Measurements from ENCODE around the gene SESN1.
A peak's percentile ranks its signal among the peaks of the same experiment; 100 is the strongest.
"Not testable (repeated sequence)": the region's sequence is repeated elsewhere in the genome, so short reads cannot be mapped to it uniquely, and the experiment has no call there.

The SESN1 gene

GRCh38 chr6:109094416-109095035 lies at the start of gene SESN1:
Gene SESN1 (minus strand): TSS chr6:109094846. CDS start chr6:109094073, 773 bp downstream.
- no peak for FAIRE-seq
- DNase-seq (ENCODE audit: low spot score) = peak; percentile 93

- FAIRE-seq = no peak
These were observed 48.5 kb upstream of the SESN1 start for GRCh38 chr6:109143191-109143590.

GRCh38 chr6:109142067-109142466 lies 47.4 kb upstream of the SESN1 start:
- DNase-seq (ENCODE audit: low spot score); FAIRE-seq: not testable (repeated sequence)

More at GRCh38 chr6:109143191-109143590, 48.5 kb upstream of the SESN1 start:
- no peak for DNase-seq (ENCODE audit: low spot score)

GRCh38 chr6:109139109-109139508 lies 44.5 kb upstream of the SESN1 start:
- no peak for DNase-seq (ENCODE audit: low spot score)
- no peak for FAIRE-seq

GRCh38 chr6:109136530-109136929 lies 41.9 kb upstream of the SESN1 start:
- FAIRE-seq = not testable (repeated sequence)

GRCh38 chr6:109136039-109136438 lies 41.4 kb upstream of the SESN1 start:
- DNase-seq (ENCODE audit: low spot score); FAIRE-seq: not testable (repeated sequence)

More at GRCh38 chr6:109136530-109136929, 41.9 kb upstream of the SESN1 start:
- DNase-seq (ENCODE audit: low spot score) = not testable (repeated sequence)

- DNase-seq (ENCODE audit: low spot score); FAIRE-seq: not testable (repeated sequence)
These were observed 41.0 kb upstream of the SESN1 start for GRCh38 chr6:109135600-109135999.

GRCh38 chr6:109130065-109130464 lies 35.4 kb upstream of the SESN1 start:
- no peak for DNase-seq (ENCODE audit: low spot score)
- FAIRE-seq = no peak

- no peak for FAIRE-seq
- DNase-seq (ENCODE audit: low spot score) = no peak
These were observed 30.9 kb upstream of the SESN1 start for GRCh38 chr6:109125504-109125903.

GRCh38 chr6:109124219-109124618 lies 29.6 kb upstream of the SESN1 start:
- DNase-seq (ENCODE audit: low spot score) (no peak), FAIRE-seq (no peak)

- no peak for FAIRE-seq
These were observed 26.8 kb upstream of the SESN1 start for GRCh38 chr6:109121411-109121810.

GRCh38 chr6:109118871-109119354 lies 24.3 kb upstream of the SESN1 start:
- DNase-seq (ENCODE audit: low spot score) = no peak
- FAIRE-seq = no peak

More at GRCh38 chr6:109121411-109121810, 26.8 kb upstream of the SESN1 start:
- DNase-seq (ENCODE audit: low spot score) = no peak

- no peak for DNase-seq (ENCODE audit: low spot score)
- FAIRE-seq = no peak
These were observed 23.7 kb upstream of the SESN1 start for GRCh38 chr6:109118337-109118736.

GRCh38 chr6:109117346-109118035 lies 22.8 kb upstream of the SESN1 start:
- FAIRE-seq = no peak

GRCh38 chr6:109112663-109113062 lies 18.0 kb upstream of the SESN1 start:
- not testable (repeated sequence) for DNase-seq (ENCODE audit: low spot score); FAIRE-seq

More at GRCh38 chr6:109117346-109118035, 22.8 kb upstream of the SESN1 start:
- DNase-seq (ENCODE audit: low spot score) = no peak

- FAIRE-seq; DNase-seq (ENCODE audit: low spot score): not testable (repeated sequence)
These were observed 15.0 kb upstream of the SESN1 start for GRCh38 chr6:109109663-109110062.

- FAIRE-seq (no peak), DNase-seq (ENCODE audit: low spot score) (no peak)
These were observed 11.0 kb upstream of the SESN1 start for GRCh38 chr6:109105681-109106080.

GRCh38 chr6:109104512-109104911 lies 9.9 kb upstream of the SESN1 start:
- DNase-seq (ENCODE audit: low spot score) (no peak), FAIRE-seq (no peak)

- FAIRE-seq = no peak
These were observed 9.3 kb upstream of the SESN1 start for GRCh38 chr6:109103942-109104341.

GRCh38 chr6:109102762-109103161 lies 8.1 kb upstream of the SESN1 start:
- FAIRE-seq (no peak), DNase-seq (ENCODE audit: low spot score) (no peak)

More at GRCh38 chr6:109103942-109104341, 9.3 kb upstream of the SESN1 start:
- no peak for DNase-seq (ENCODE audit: low spot score)

GRCh38 chr6:109097661-109098060 lies 3.0 kb upstream of the SESN1 start:
- FAIRE-seq = no peak

GRCh38 chr6:109096208-109096607 lies 1.6 kb upstream of the SESN1 start:
- no peak for DNase-seq (ENCODE audit: low spot score)
- FAIRE-seq = no peak

More at GRCh38 chr6:109097661-109098060, 3.0 kb upstream of the SESN1 start:
- DNase-seq (ENCODE audit: low spot score) = no peak

GRCh38 chr6:109095835-109096084 lies 1.1 kb upstream of the SESN1 start:
- DNase-seq (ENCODE audit: low spot score) = no peak
- no peak for FAIRE-seq

Measured in urothelium cell line (cell line).